HG03571 (cell line): ENCODE measurements around the gene CCDC88C.

Experiments
- ATAC-seq: cut with Tn5 transposase; IDR thresholded peaks from one replicate; pipeline ENCODE4 v1.9.1; 2021; ENCODE audit not compliant: unreplicated experiment

The CCDC88C gene

GRCh38 chr14:91310606-91311283 lies 106.9 kb downstream of the CCDC88C start:
- no peak for ATAC-seq

DNA sequence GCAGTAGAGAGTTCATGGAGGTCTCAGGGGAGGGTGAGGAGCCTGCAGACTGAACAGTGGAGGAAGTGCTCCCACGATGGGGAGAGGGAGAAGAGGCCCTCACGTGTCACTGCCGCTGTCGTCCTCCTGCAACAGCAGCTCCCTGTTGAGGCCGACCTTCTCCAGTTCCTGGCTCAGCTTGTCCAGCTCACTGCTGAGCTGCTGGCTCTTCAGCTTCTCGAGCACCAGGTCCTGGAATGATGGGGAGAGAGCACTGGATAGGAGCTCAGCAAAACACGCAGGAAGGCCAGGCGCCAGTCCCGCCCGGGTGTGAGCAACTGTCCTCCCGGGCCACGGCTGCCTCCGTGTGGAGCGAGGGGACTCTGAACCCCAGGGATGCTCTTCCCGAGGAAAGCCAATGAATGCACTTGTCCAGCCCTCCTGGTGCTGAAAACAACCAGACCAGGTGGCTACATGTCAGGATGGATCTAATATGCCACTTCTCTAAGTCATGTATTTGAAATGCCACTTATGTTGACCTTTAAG lies 107.8 kb downstream of the CCDC88C start:
- ATAC-seq: no peak

- ATAC-seq: no peak
These were observed 109.3 kb downstream of the CCDC88C start for GRCh38 chr14:91308337-91308736.

DNA sequence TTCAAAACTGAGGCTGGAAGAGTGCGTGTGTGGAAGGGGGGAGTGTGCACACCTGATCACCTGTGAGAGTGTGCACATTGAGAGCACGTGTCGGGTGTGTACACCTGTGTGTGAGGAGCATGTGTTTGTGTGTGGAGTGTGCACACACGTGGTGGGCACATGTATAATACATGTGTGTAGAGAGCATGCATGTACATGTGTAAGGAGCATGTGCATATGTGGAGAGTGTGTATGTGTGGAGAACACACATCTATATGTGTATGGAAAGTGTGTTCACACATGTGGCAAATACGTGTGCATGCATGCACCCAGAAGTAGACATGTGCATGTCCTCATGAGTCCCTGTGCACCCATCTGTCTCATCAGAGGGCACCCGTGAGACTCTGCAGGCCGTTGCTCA lies 110.0 kb downstream of the CCDC88C start:
- no peak for ATAC-seq

- no peak for ATAC-seq
These were observed 110.6 kb downstream of the CCDC88C start for GRCh38 chr14:91307046-91307445.

DNA sequence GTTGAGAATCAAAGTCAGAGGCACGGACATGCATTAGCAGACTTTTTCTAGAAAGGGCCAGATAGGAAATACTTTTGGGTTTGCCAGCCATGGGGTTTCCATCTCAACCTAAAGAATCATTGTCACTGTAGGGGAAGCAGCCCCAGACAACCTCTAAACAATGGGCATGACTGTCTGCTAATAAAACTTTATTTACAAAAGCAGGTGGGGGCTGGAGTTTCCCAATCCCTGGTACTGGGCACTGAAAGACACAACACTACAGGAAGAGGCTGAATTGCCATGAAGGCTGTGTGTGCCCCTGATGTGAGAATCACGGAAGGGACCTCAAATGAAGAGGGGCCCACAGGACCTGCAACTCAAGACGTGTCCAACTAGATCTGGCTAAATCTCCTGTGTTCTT lies 111.1 kb downstream of the CCDC88C start:
- ATAC-seq: no peak

GRCh38 chr14:91305650-91306431 lies 111.8 kb downstream of the CCDC88C start:
- ATAC-seq: no peak

DNA sequence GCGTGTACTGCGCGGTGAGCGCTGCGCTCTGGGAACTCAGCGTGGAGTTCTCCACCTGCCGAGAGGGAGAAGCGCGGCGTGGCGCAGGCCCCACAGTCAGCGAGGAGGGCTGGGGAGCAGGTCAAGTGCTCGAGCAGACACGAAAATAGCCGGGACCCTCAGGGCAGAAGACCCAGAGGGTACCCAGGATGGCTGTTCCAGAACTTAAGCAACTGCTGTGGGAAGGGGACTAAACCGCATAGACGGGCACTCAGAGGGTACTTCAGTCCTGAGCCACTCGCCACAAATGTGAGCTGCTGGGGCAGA lies 113.7 kb downstream of the CCDC88C start:
- no peak for ATAC-seq

GRCh38 chr14:91303091-91303923 lies 114.3 kb downstream of the CCDC88C start:
- ATAC-seq: no peak

DNA sequence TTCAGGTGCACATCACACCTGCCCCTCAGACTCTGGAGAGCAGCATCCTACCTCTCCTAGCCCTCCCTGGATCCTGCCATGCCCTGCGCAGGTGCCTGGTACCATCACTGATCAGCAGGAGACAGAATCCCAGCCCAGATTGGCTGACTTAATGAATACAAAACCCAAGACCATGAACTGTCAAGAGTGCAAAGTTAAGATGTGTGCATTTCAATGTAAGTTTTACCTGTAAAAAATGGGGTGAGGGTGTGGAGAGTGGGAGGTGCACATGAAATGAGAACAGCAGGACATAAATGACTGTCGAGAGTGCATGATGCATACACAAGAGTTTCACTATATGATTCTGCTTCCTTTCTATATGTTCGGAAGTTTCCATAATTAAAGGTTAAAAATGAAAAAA lies 115.2 kb downstream of the CCDC88C start:
- ATAC-seq: no peak

DNA sequence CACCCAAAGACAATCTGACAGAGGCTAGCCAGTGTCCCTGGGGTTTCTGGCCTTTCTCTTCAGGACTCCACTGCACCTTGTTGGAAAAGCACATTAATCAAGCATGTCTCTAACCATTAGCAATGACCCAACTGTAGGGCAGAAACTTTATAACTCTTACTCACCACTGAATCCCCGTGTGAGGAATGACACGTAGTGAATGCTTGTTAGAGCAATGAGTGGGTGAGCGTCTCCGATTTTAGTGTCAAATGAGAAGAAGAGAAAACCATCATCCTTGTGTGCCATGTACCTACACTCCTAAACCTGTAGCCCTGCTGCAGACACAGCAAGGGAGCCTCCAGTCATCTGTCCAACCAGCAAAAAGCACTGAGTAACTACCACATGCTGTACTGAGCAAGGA lies 116.7 kb downstream of the CCDC88C start:
- no peak for ATAC-seq

GRCh38 chr14:91300283-91300895 lies 117.2 kb downstream of the CCDC88C start:
- no peak for ATAC-seq

DNA sequence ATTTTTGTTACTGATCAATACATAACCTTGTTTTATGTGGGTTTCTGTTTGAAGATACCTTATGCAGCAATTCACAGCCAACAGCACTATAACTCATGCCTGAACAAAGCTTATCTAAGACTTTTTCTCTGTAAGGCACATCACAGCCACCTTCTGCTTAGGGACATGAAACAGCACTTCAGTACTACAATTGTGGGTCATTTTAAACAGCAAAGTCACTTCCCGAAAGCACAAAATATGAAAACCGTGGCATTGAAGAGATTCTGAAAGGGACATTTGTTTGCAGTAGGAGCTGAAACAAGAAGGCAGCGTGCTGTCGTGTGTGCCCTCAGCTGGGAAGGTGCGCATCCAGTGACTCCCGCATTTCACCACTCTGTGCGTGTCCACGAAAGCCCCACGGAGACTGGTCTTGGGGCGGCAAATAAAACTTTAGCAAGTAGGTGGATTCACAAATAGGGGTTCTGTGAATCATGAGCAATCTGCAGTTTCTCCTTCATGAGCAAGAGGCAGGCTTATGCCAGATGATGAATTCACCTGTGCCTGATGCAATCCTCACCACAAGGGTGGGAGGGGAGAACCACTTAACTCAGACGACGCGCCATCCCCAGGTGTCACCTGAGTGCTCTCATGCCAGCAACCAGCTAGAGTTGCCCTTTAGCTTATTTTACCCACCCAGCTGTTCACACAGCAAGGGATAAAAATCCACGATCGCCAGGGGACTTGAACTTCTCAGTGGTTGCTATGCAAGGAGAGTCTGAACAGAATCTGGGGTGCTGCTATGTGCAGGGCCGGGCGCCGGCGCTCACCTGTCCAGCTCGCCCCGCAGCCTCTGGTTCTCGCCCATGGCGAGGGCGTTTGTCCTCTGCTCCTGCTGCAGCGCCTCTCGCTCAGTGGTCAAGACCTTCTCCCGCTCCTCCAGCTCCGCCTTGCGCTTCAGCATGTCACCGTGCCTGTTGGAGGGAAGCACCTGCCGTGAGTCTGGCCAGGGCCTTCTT lies 118.2 kb downstream of the CCDC88C start:
- no peak for ATAC-seq

DNA sequence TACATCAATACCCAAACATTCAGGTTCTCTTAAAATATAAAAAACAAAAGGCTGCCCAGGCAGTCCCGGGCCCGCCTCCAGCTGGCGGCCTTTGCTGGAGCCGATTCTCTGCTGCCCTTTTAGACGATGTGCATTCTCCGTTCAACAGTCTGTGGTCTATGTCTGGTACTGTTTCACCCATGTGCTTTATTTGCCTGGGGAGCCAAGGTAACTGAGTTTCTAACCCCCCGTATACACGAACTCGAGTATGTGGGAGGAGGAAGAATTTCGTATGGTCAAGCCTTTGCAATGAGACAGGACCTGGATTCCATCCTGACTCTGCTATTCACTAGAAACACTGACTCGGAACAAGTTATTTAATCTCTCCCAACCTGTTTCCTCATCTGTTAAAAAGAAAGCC lies 119.0 kb downstream of the CCDC88C start:
- ATAC-seq: no peak

DNA sequence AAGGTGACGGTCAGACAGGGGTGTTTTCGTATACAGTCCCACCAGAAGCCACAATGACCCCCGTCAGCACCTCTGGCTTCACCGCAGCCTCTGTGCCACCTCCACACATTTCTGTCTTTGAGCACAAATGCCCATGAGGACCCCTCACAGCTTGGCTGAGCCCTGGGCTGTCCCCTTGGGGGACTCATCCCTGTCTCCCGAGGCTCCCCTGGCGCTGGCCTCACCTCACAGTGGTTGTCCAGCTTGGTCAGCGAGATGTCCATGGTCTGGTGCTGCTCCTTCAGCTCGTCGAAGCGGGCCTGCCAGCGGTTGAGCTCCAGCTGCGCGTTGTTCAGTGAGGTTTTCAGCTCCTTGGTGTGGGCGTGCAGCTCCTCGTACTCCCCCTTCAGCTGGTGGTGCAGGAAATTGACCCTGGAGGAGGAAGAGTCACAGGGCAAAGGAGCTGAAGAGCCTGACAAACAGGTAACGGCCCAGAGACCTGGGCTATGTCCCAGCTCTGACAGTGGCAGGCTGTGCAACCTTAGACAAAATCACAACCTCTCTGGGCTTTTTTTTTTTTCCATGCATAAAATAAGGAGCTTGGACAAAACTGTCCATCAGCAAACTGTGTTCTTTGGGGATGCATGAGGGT lies 120.4 kb downstream of the CCDC88C start:
- ATAC-seq: no peak

- ATAC-seq: no peak
These were observed 121.5 kb downstream of the CCDC88C start for GRCh38 chr14:91295851-91296796.

DNA sequence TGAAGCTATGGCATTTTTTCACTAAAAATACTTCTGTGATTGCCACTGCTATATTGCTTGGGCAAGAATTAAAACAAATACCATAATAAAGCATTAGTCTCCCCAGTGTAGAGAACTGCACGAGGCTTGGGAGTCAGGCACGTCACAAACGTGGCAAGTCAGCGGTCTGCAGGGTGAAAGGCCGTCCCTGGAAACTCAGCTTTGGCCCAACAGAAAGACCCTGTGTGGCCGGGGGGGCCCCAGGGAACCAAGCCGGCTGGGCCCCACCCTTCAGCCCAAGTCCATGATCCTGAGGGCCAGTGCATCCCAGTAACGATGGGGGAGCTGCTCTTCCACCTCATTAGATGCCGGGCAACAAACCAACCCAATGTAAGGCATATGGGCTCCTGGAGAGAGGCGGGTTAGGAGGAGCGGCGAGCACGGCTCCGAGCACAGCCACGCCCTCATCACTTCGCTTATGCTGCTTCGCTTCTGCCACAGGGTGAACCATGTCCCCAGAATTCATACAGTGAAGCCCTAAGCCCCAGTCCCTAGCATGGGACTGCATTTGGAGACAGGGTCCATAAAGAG lies 122.3 kb downstream of the CCDC88C start:
- ATAC-seq: no peak

DNA sequence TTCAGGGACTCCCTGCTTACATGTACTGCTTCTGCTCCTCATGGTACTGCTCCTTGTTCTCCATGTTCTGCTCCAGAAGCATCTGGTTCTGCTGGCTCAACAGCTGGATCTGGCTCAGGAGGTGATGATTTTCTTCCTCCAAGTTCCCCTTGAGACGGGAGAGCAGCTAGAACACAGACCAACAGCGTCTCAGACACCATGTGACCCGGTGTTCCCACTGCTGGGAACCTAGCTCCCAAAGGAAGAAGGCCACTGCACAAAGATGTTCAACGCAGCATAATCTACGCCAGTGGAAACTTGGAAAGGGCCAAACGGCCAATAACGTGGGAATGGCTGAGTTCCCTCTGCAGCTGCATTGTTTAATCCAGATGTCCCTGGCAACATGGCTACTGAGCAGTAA lies 123.5 kb downstream of the CCDC88C start:
- no peak for ATAC-seq
